ENCODE results near the gene EML4.
"Not testable (repeated sequence)": the region's sequence is repeated elsewhere in the genome, so short reads cannot be mapped to it uniquely, and the experiment has no call there.

DNA sequence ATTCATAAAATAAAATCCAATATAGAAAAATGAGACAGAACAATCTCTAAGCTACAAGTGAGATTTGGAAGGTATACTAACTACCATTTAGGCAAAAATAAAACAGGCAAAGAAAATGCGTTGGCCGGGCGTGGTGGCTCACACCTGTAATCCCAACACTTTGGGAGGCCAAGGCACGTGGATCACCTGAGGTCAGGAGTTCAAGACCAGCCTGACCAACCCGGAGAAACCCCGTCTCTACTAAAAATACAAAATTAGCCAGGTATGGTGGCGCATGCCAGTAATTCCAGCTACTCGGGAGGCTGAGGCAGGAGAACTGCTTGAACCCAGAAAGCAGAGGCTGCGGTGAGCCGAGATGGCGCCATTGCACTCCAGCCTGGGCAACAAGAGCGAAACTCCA is 178.4 kb downstream of the EML4 start:
- TF ChIP-seq, protein P1, sequence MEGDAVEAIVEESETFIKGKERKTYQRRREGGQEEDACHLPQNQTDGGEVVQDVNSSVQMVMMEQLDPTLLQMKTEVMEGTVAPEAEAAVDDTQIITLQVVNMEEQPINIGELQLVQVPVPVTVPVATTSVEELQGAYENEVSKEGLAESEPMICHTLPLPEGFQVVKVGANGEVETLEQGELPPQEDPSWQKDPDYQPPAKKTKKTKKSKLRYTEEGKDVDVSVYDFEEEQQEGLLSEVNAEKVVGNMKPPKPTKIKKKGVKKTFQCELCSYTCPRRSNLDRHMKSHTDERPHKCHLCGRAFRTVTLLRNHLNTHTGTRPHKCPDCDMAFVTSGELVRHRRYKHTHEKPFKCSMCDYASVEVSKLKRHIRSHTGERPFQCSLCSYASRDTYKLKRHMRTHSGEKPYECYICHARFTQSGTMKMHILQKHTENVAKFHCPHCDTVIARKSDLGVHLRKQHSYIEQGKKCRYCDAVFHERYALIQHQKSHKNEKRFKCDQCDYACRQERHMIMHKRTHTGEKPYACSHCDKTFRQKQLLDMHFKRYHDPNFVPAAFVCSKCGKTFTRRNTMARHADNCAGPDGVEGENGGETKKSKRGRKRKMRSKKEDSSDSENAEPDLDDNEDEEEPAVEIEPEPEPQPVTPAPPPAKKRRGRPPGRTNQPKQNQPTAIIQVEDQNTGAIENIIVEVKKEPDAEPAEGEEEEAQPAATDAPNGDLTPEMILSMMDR (optimal IDR thresholded peaks at IDR 0.05 in 1 of 3, IDR thresholded peaks at IDR 0.05 in 1 of 3, conservative IDR thresholded peaks at IDR 0.05 in 1 of 3; ENCODE audit: extremely low read depth in 1 of 3, insufficient read depth in 2 of 3, low read length in 3 of 3): not testable (repeated sequence)
- TF ChIP-seq EZH2 (IDR thresholded peaks at IDR 0.05; ENCODE audit: low read length): not testable (repeated sequence)

Data from keratinocyte (primary cell).